GM18502 (cell line): Measurements from ENCODE around the gene EHHADH.

ENCODE experiments used
- ATAC-seq: cut with Tn5 transposase; IDR thresholded peaks from one replicate; pipeline ENCODE4 v1.9.1; 2021; ENCODE audit warnings: mild to moderate bottlenecking; ENCODE audit not compliant: unreplicated experiment, poor library complexity

Gene EHHADH

DNA sequence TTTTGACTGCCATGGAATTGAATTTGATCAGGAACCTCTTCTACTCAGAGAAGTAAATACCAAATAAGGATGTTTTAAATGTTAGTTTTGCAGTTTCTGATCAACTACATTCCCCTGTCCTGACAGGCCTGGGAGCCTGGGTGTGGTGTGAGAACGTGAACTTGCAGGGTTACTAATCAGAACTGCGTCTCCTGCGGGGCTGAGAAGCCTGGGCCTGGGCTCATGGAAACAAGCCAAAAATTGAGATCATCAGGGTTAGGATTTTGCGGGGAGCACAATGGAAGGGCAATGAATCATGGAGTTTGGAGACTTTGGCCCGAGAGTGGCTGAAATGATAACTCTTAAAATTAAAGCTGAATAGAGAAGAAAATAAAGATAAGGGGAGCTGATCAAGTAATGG, 53.2 kb downstream of the EHHADH start:
- no peak for ATAC-seq

- ATAC-seq, result no peak
Observed at GRCh38 chr3:185199671-185200070, 54.2 kb downstream of the EHHADH start.

DNA sequence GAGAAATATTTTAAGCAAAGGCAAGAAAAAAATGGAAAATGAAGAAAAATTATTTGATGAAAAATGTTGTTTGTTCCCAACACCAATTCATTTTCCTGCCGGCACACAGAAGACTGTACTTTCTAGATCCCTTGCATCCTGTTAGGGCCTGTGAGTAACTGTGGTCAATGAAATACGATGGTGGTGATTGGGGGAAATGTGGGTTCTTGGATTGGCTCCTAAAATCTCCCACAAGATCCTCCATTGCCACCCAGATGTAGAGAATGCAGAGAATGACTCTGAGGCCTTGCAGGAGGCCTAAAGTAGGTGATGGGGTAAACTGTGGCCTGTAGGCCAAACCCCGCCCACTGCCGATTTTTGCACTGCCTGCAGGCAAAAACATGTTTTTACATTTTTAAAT, 54.6 kb downstream of the EHHADH start:
- ATAC-seq, result no peak

DNA sequence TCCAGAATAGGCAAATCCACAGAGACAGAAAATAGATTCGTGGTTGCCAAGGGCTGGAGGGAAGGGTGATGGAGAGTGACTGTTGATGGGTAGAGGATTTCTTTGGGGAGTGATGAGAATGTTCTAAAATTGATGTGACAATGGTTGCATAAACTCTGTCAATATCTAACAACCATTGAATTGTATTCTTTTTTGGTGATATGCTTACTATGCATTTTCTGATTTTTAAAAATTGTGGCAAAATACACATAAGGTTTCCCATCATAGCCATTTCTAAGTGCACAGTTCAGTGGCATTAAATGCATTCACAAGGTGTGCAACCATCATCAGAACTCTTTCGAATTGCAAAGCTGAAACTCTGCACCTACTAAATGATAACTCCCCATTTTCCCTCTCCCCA, 56.8 kb downstream of the EHHADH start:
- no peak for ATAC-seq

- no peak for ATAC-seq
Observed at GRCh38 chr3:185195652-185196051, 58.2 kb downstream of the EHHADH start.

- no peak for ATAC-seq
Observed at GRCh38 chr3:185188816-185189215, 65.0 kb downstream of the EHHADH start.

GRCh38 chr3:185187391-185187790, 66.5 kb downstream of the EHHADH start:
- no peak for ATAC-seq

DNA sequence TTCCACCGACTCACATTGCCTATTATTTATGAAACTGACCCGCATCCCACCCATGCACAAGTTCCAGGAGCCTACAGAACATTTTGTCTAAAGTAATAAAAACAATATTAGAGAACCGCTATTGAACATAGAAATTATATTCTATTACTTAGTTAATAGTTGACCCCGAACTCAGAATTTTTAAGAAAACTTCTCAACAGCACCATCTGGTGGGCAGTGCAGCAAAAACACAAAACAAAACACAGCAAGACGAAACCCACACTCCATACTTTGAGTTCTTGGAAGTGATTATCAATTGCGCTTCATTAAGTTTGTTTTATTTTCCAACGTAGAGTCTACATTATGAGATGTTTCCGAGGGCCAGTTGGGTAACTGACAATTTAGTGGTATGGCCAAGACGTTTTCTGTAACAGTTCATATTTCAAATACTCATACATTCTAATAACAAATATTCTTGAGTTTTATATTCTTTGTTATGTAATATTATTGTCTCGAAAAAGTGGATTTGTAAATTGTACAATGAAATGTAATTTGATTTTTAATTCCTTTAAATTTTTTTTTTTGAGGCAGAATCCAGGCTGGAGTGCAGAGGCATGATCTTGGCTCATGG, 77.0 kb downstream of the EHHADH start:
- ATAC-seq, result no peak

GRCh38 chr3:185175370-185175987, 78.4 kb downstream of the EHHADH start:
- peak; percentile 79 for ATAC-seq

- no peak for ATAC-seq
Observed at GRCh38 chr3:185172086-185173049, 81.5 kb downstream of the EHHADH start.

DNA sequence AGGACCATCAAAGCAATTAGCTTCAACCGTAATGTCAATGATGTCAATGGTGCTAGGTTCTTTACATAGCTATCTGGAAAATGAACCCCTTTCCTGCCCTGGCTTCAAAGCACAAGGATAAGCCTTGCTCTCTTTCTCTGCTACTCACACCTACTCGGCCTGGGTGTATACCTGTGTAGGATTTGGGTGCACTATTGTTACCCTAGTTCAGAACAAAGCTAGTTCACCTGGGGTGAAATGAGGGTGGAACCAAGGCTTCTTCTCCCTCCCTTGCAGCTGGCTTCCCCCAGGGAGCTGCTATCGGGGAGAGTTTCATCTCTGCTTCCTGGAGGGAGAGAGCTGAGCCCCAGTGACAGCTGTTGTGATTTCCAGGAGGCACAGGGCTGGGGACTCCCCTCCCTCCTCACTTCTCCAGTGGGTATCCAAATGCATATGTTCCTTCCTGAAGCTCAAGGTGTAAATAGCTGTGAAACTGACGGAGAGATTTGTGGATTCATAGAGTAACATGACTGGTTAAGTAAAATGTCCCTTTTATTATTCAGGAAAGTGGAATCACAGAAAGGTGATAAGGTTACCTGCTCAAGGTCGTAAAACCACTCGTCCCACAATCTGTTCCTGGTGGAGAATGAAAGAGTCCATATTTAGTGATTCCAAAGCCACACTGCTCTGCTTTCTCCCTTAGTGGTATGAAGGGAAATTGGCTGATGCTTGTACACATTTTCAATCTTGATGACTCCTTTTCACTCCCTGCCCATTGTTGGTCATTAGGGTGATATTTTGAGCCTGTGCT, 89.2 kb downstream of the EHHADH start:
- ATAC-seq, result no peak

- ATAC-seq, result no peak
Observed at GRCh38 chr3:185162634-185163033, 91.2 kb downstream of the EHHADH start.

DNA sequence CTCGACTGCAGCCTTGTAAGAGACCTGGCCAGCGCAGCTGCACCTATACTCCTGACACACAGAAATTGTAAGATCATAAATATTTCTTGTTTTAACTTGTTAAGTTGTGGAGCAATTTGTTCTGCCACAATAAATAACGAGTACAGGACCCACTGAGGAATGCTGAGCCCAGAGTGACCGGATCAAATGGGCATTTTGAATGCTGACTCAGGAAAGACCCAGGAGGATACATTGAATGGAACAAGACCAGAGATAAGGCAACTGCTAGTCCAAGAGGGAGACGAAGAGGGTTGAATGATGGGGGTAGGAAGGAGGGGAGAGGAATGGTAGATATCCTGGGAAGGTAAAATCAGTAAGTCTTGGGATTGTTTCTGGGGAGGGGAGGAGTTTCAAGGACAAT, 92.1 kb downstream of the EHHADH start:
- ATAC-seq, result no peak

DNA sequence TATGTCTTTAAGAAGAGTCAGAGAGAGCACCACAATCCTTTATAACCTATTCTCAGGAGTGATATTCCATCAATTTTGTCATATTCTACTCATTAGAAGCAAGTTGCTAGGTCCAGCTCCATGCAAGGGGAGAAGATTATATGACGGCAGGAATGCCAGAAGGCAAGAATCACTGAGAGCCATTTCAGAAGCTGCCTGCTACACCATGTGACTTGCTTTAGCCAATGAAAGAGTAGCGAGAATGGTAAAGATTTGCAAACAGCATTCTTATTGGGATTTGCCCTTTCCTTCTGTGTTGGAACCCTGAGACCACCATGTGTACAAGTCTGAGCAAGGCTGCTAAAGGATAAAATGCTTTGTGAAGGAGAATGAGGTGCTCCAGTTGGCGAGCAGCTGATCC, 96.5 kb downstream of the EHHADH start:
- ATAC-seq, result no peak

DNA sequence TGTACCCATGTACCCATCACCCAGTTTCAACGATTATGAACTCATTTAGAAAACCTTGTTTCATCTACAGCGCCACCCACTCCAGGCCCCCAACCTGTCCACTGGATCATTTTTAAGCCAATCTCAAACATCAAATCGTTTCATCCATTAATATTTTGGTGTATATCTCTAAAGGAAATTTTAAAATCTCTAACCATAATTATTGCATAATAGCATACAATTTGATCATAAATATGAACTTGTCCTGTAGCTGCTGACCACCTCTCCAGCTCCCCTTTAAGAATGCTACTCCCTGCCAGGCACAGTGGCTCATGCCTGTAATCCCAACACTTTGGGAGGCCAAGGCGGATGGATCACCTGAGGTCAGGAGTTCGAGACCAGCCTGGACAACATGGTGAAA, 98.2 kb downstream of the EHHADH start:
- ATAC-seq, result no peak

- no peak for ATAC-seq
Observed at GRCh38 chr3:185153861-185154629, 99.8 kb downstream of the EHHADH start.

DNA sequence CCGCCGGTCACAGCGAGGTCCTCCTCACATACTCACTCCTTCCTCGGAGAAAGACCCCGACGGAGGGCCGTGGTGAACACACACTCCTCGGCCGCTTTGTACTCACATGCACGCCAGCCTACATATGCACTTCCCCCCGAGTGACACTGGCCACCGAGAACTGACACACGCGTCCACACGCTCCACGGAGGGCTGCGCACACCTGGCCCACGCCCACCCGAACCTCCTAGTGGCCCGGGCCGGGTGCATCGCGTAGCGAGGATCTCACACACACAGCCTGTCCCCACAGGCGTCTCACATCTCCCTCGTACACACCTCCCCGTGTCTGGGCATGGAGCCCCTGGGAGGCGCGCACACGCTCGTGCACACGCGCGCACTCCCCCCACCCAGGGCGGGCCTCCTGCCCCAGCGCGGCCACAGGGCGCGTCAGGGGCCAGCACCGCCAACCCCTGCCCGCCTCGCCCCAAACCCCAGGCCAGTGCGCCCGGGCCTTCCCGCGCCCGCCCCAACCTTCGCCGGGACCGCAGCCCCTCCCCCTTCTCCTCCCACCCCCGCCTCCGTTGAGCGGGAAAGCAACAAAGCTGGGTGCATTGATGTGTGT, 100.6 kb downstream of the EHHADH start:
- no peak for ATAC-seq

DNA sequence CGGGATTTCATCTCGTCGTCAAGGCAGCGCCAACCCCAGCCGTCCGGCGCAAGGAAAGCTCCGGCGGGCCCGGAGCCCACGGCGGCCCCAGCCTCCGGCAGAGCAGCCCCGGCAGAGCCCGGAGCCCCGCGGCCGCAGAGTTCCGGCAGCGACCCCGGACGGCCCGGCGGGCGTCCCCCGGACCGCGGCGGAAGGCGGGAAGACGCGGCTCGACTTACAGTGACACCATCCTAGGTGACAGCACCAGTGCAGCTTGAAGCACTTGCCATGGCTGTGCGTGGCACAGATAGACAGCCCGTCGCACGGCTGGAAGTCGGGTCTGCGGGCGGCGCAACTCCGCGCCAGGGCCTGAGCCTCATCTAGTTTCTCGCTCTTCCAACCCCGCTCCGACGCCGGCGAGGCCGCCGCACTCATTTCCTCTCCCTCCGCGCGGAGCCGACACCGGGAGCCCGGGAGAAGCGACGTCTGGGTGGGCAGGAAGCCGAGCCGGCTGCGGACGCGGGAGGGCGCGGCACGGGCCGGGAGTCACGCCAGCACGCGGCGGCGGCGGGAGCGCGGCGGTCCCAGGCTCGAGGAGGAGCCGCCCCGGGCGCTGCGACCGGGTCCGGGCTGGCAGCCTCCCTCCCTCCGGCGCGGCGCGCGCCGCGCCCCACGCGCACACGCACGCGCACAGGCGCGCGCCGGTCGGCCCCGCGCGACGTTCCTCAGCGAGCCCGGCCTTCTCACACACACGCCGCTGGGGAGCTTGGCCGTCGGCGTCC, 101.3 kb downstream of the EHHADH start, which contains the start of gene C3orf70:
TSS of gene C3orf70 (minus strand) at position 651 of the 761 bp plus-strand sequence. CDS start at position 414, 237 bp downstream.
- ATAC-seq, result no peak
